OCI-LY3 (cell line): ENCODE data around the gene SYT1.

Experiments
- EZH2phosphoT487 ChIP-seq: fragments of 200-600 bp; shearing (Covaris generic); IDR thresholded peaks from 2 replicates; pipeline ENCODE4 v1.6.1; 2018; ENCODE audit warnings: antibody characterized with exemption, mixed run types, low read depth
- TF ChIP-seq, protein P1 (sequence below): fragments of 200-600, 300-600 bp; sonication (generic); IDR thresholded peaks from 2 replicates; pipeline ENCODE4 v1.5.1; 2014; ENCODE audit warnings: antibody characterized with exemption, low read length, low read depth

GRCh38 chr12:79119796-79120195 is 255.2 kb downstream of the SYT1 start:
- TF ChIP-seq, protein P1, sequence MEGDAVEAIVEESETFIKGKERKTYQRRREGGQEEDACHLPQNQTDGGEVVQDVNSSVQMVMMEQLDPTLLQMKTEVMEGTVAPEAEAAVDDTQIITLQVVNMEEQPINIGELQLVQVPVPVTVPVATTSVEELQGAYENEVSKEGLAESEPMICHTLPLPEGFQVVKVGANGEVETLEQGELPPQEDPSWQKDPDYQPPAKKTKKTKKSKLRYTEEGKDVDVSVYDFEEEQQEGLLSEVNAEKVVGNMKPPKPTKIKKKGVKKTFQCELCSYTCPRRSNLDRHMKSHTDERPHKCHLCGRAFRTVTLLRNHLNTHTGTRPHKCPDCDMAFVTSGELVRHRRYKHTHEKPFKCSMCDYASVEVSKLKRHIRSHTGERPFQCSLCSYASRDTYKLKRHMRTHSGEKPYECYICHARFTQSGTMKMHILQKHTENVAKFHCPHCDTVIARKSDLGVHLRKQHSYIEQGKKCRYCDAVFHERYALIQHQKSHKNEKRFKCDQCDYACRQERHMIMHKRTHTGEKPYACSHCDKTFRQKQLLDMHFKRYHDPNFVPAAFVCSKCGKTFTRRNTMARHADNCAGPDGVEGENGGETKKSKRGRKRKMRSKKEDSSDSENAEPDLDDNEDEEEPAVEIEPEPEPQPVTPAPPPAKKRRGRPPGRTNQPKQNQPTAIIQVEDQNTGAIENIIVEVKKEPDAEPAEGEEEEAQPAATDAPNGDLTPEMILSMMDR, result no peak
- TF ChIP-seq EZH2phosphoT487, result no peak
